ENCODE results near the gene ZNF609. TPM values are rescaled to one million over a fixed set of nuclear protein-coding genes. Genes with fewer than 3 reads are reported as not detected.

ZNF609 gene
- total RNA-seq, 1 experiment from 2014 or later: 31.0 TPM

- TF ChIP-seq POLR2AphosphoS5 (IDR thresholded peaks at IDR 0.05; ENCODE audit: low read depth, low read length) (no peak), EGR1 (IDR thresholded peaks at IDR 0.05; ENCODE audit: low read depth) (no peak), ATF3 (IDR thresholded peaks at IDR 0.05) (no peak)
Observed at GRCh38 chr15:64731805-64732151, 271.4 kb downstream of the ZNF609 start (continued).

GRCh38 chr15:64732156-64732860 lies 271.9 kb downstream of the ZNF609 start:
- ChIA-PET RAD21 (ENCODE audit: low non-redundant PET in 1 of 2, low total read pairs in 2 of 2, uncharacterized antibody in 2 of 2, unreplicated experiment in 2 of 2) (interaction anchor here in 1 of 2 experiments (1.8 kb wide), 1 partner anchor 78 kb away, joined by 7 read pairs; no protein-coding TSS in a partner anchor), CTCF (interaction anchor here (1.5 to 6.2 kb wide), 2 partner anchors 78 to 109 kb away, joined by 4 to 73 read pairs; no protein-coding TSS in a partner anchor), POLR2A (no interaction called here)
- ATAC-seq (no peak), DNase-seq (ENCODE audit: low read depth, low spot score) (no peak)
- Histone ChIP-seq H3K79me2 (ENCODE audit: insufficient read depth, low read length) (no peaks in the 10 kb centered on the region), H2AFZ (ENCODE audit: low read depth, low read length, poor library complexity, severe bottlenecking) (no peak overlapping the region), H3K9ac (ENCODE audit: low read length) (no peak overlapping the region), H3K27me3 (ENCODE audit: insufficient read depth, low read length) (no peaks in the 10 kb centered on the region), H3K36me3 (ENCODE audit: control insufficient read depth in 1 of 2, insufficient read depth in 2 of 2, low read length in 2 of 2) (no peaks in the 10 kb centered on the region), H3K9me2 (ENCODE audit: insufficient read depth) (no peaks in the 10 kb centered on the region), H3K4me3 (replicated peaks in 1 of 2; ENCODE audit: low read depth in 1 of 2, low read length in 2 of 2) (no peak overlapping the region), H3K27ac (ENCODE audit: low read depth, low read length) (no peak overlapping the region), H4K20me1 (ENCODE audit: insufficient read depth) (no peaks in the 10 kb centered on the region), H3K9me3 (ENCODE audit: control insufficient read depth in 1 of 2, insufficient read depth in 1 of 2, low read depth in 1 of 2, low read length in 2 of 2) (no peaks in the 10 kb centered on the region), H3K4me1 (ENCODE audit: control insufficient read depth in 1 of 2, insufficient read depth in 2 of 2, low read length in 2 of 2) (peaks cover 0 to 4% of the 10 kb centered on the region in 2 experiments; a peak in 1 of 4 replicates), H3K4me2 (ENCODE audit: low read length) (no peak overlapping the region)
- no TSS peak for BruUV-seq (replicated peaks)
- TF ChIP-seq CBX3 (IDR thresholded peaks at IDR 0.05; ENCODE audit: low read depth) (no peak), POLR2A (IDR thresholded peaks at IDR 0.05; ENCODE audit: borderline replicate concordance, extremely low read depth, insufficient read depth, insufficient read length) (no peak), ELF1 (IDR thresholded peaks at IDR 0.05; ENCODE audit: borderline replicate concordance, low read depth) (no peak), ZNF274 (IDR thresholded peaks at IDR 0.05; ENCODE audit: low read depth, low read length) (no peak), SIN3A (IDR thresholded peaks at IDR 0.05; ENCODE audit: low read depth) (no peak), TCF7L2 (IDR thresholded peaks at IDR 0.05; ENCODE audit: borderline replicate concordance, extremely low read depth, insufficient read depth, insufficient read length) (no peak), FOSL1 (IDR thresholded peaks at IDR 0.05; ENCODE audit: low read depth) (no peak), EGR1 (IDR thresholded peaks at IDR 0.05; ENCODE audit: low read depth) (no peak), SP1 (IDR thresholded peaks at IDR 0.05; ENCODE audit: low read depth) (no peak), JUND (IDR thresholded peaks at IDR 0.05) (no peak), ZFX (IDR thresholded peaks at IDR 0.05) (no peak), POLR2AphosphoS5 (IDR thresholded peaks at IDR 0.05; ENCODE audit: low read depth, low read length) (no peak), SRF (IDR thresholded peaks at IDR 0.05; ENCODE audit: low read depth) (no peak), EZH2phosphoT487 (IDR thresholded peaks at IDR 0.05; ENCODE audit: borderline replicate concordance) (no peak), EZH2 (IDR thresholded peaks at IDR 0.05) (no peak), YY1 (IDR thresholded peaks at IDR 0.05; ENCODE audit: extremely low read depth, insufficient replicate concordance, low read depth, low read length) (no peak), CTCF (IDR thresholded peaks at IDR 0.05 in 2 of 3, conservative IDR thresholded peaks at IDR 0.05 in 1 of 3; ENCODE audit: borderline replicate concordance in 1 of 3, insufficient read depth in 1 of 3, low read depth in 2 of 3, low read length in 2 of 3) (no peak)
- intact Hi-C loops (cut with micrococcal nuclease): loop anchor here (10.0 kb wide), 2 partner anchors 292 to 542 kb away; partner anchors contain the start of gene MTFMT
